ENCODE data around the gene CD320.
"Not testable (repeated sequence)": the region's sequence is repeated elsewhere in the genome, so short reads cannot be mapped to it uniquely, and the experiment has no call there.

CD320 gene

GRCh38 chr19:8329996-8330395 lies 21.8 kb upstream of the CD320 start:
- H3K27me3 ChIP-seq (ENCODE audit: control insufficient read depth, insufficient read depth, low read length), result peaks cover 19% of the 10 kb centered on the region
- H3K4me3 ChIP-seq (ENCODE audit: low read length), result no peak overlapping the region

GRCh38 chr19:8325454-8325853 lies 17.3 kb upstream of the CD320 start:
- Histone ChIP-seq H3K9me3 (replicated peaks; ENCODE audit: low read length) (no peaks in the 10 kb centered on the region), H3K4me3 (ENCODE audit: low read length) (no peak overlapping the region), H3K9ac (ENCODE audit: low read depth, low read length) (no peak overlapping the region), H3K36me3 (ENCODE audit: insufficient read depth, low read length) (peaks cover 31% of the 10 kb centered on the region), H3K4me1 (ENCODE audit: control insufficient read depth, insufficient read depth, low read length) (peaks cover 16% of the 10 kb centered on the region), H3K4me2 (ENCODE audit: low read length) (no peak overlapping the region), H3K27me3 (ENCODE audit: control insufficient read depth, insufficient read depth, low read length) (no peaks in the 10 kb centered on the region)

More at GRCh38 chr19:8329996-8330395, 21.8 kb upstream of the CD320 start:
- H3K4me2 ChIP-seq (ENCODE audit: low read length), result no peak overlapping the region
- H3K4me1 ChIP-seq (ENCODE audit: control insufficient read depth, insufficient read depth, low read length), result no peaks in the 10 kb centered on the region
- H3K9ac ChIP-seq (ENCODE audit: low read depth, low read length), result no peak overlapping the region
- no peaks in the 10 kb centered on the region for H3K36me3 ChIP-seq (ENCODE audit: insufficient read depth, low read length)
- H3K9me3 ChIP-seq (replicated peaks; ENCODE audit: low read length), result no peaks in the 10 kb centered on the region

- Histone ChIP-seq H3K27me3 (ENCODE audit: control insufficient read depth, insufficient read depth, low read length) (no peaks in the 10 kb centered on the region), H3K4me2 (ENCODE audit: low read length) (no peak overlapping the region), H3K4me1 (ENCODE audit: control insufficient read depth, insufficient read depth, low read length) (peaks cover 23% of the 10 kb centered on the region), H3K36me3 (ENCODE audit: insufficient read depth, low read length) (peaks cover 31% of the 10 kb centered on the region), H3K4me3 (ENCODE audit: low read length) (no peak overlapping the region), H3K9ac (ENCODE audit: low read depth, low read length) (no peak overlapping the region), H3K9me3 (replicated peaks; ENCODE audit: low read length) (no peaks in the 10 kb centered on the region)
These were observed 16.3 kb upstream of the CD320 start for GRCh38 chr19:8324186-8325050.

GRCh38 chr19:8323781-8324185 lies 15.6 kb upstream of the CD320 start:
- Histone ChIP-seq H3K4me3 (ENCODE audit: low read length) (no peak overlapping the region), H3K4me2 (ENCODE audit: low read length) (no peak overlapping the region), H3K36me3 (ENCODE audit: insufficient read depth, low read length) (peaks cover 31% of the 10 kb centered on the region), H3K27me3 (ENCODE audit: control insufficient read depth, insufficient read depth, low read length) (no peaks in the 10 kb centered on the region), H3K9ac (ENCODE audit: low read depth, low read length) (no peak overlapping the region), H3K4me1 (ENCODE audit: control insufficient read depth, insufficient read depth, low read length) (peaks cover 26% of the 10 kb centered on the region), H3K9me3 (replicated peaks; ENCODE audit: low read length) (no peaks in the 10 kb centered on the region)

- Histone ChIP-seq H3K4me1 (ENCODE audit: control insufficient read depth, insufficient read depth, low read length) (peaks cover 26% of the 10 kb centered on the region), H3K4me2 (ENCODE audit: low read length) (peak overlapping the region; percentile 92), H3K27me3 (ENCODE audit: control insufficient read depth, insufficient read depth, low read length) (no peaks in the 10 kb centered on the region), H3K36me3 (ENCODE audit: insufficient read depth, low read length) (peaks cover 31% of the 10 kb centered on the region), H3K9me3 (replicated peaks; ENCODE audit: low read length) (no peaks in the 10 kb centered on the region), H3K4me3 (ENCODE audit: low read length) (peak overlapping the region; percentile 81), H3K9ac (ENCODE audit: low read depth, low read length) (peak overlapping the region; percentile 96)
These were observed 14.5 kb upstream of the CD320 start for GRCh38 chr19:8322638-8322997.

GRCh38 chr19:8321986-8322637 lies 14.0 kb upstream of the CD320 start:
- H3K4me2 ChIP-seq (ENCODE audit: low read length), result peak overlapping the region; percentile 92
- peaks cover 31% of the 10 kb centered on the region for H3K36me3 ChIP-seq (ENCODE audit: insufficient read depth, low read length)
- peaks cover 26% of the 10 kb centered on the region for H3K4me1 ChIP-seq (ENCODE audit: control insufficient read depth, insufficient read depth, low read length)
- peak overlapping the region; percentile 81 for H3K4me3 ChIP-seq (ENCODE audit: low read length)
- H3K27me3 ChIP-seq (ENCODE audit: control insufficient read depth, insufficient read depth, low read length), result no peaks in the 10 kb centered on the region
- peak overlapping the region; percentile 96 for H3K9ac ChIP-seq (ENCODE audit: low read depth, low read length)
- H3K9me3 ChIP-seq (replicated peaks; ENCODE audit: low read length), result no peaks in the 10 kb centered on the region

GRCh38 chr19:8321067-8321985 lies 13.2 kb upstream of the CD320 start, which contains the start of the genes NDUFA7 and RPS28:
Gene NDUFA7, minus strand, starts transcription at chr19:8321375. Its CDS starts 17 bp downstream, at chr19:8321358.
Gene RPS28, plus strand, starts transcription at chr19:8321496. Its CDS starts 35 bp downstream, at chr19:8321531.
- Histone ChIP-seq H3K9me3 (replicated peaks; ENCODE audit: low read length) (no peaks in the 10 kb centered on the region), H3K4me1 (ENCODE audit: control insufficient read depth, insufficient read depth, low read length) (peaks cover 26% of the 10 kb centered on the region), H3K4me2 (ENCODE audit: low read length) (peak within 1 kb of the TSS; percentile 92), H3K9ac (ENCODE audit: low read depth, low read length) (peak within 1 kb of the TSS; percentile 96), H3K36me3 (ENCODE audit: insufficient read depth, low read length) (peaks cover 32% of the 10 kb centered on the region), H3K27me3 (ENCODE audit: control insufficient read depth, insufficient read depth, low read length) (no peaks in the 10 kb centered on the region), H3K4me3 (ENCODE audit: low read length) (peak within 1 kb of the TSS; percentile 81)

- H3K9me3 ChIP-seq (replicated peaks; ENCODE audit: low read length), result no peaks in the 10 kb centered on the region
- peaks cover 26% of the 10 kb centered on the region for H3K4me1 ChIP-seq (ENCODE audit: control insufficient read depth, insufficient read depth, low read length)
- H3K36me3 ChIP-seq (ENCODE audit: insufficient read depth, low read length), result peaks cover 36% of the 10 kb centered on the region
These were observed 12.5 kb upstream of the CD320 start for GRCh38 chr19:8320564-8321066.

GRCh38 chr19:8319807-8320520 lies 11.8 kb upstream of the CD320 start:
- Histone ChIP-seq H3K9ac (ENCODE audit: low read depth, low read length) (peak overlapping the region; percentile 96), H3K4me3 (ENCODE audit: low read length) (peak overlapping the region; percentile 81), H3K27me3 (ENCODE audit: control insufficient read depth, insufficient read depth, low read length) (no peaks in the 10 kb centered on the region), H3K36me3 (ENCODE audit: insufficient read depth, low read length) (peaks cover 41% of the 10 kb centered on the region), H3K9me3 (replicated peaks; ENCODE audit: low read length) (no peaks in the 10 kb centered on the region), H3K4me1 (ENCODE audit: control insufficient read depth, insufficient read depth, low read length) (peaks cover 26% of the 10 kb centered on the region), H3K4me2 (ENCODE audit: low read length) (peak overlapping the region; percentile 91)

More at GRCh38 chr19:8320564-8321066, 12.5 kb upstream of the CD320 start:
- no peaks in the 10 kb centered on the region for H3K27me3 ChIP-seq (ENCODE audit: control insufficient read depth, insufficient read depth, low read length)
- H3K9ac ChIP-seq (ENCODE audit: low read depth, low read length), result peak overlapping the region; percentile 96
- peak overlapping the region; percentile 91 for H3K4me2 ChIP-seq (ENCODE audit: low read length)
- H3K4me3 ChIP-seq (ENCODE audit: low read length), result peak overlapping the region; percentile 81

- H3K9me3 ChIP-seq (replicated peaks; ENCODE audit: low read length); H3K9ac ChIP-seq (ENCODE audit: low read depth, low read length); H3K27me3 ChIP-seq (ENCODE audit: control insufficient read depth, insufficient read depth, low read length); H3K4me3 ChIP-seq (ENCODE audit: low read length); H3K4me2 ChIP-seq (ENCODE audit: low read length): not testable (repeated sequence)
- Histone ChIP-seq H3K4me1 (ENCODE audit: control insufficient read depth, insufficient read depth, low read length) (peaks cover 22% of the 10 kb centered on the region), H3K36me3 (ENCODE audit: insufficient read depth, low read length) (peaks cover 37% of the 10 kb centered on the region)
These were observed 10.7 kb upstream of the CD320 start for GRCh38 chr19:8318835-8319234.
